Naive thymus-derived CD4-positive, alpha-beta T cell (primary cell): ENCODE results near the gene C1orf226. TPM values are rescaled to one million over a fixed set of nuclear protein-coding genes. Genes with fewer than 3 reads are reported as not detected.

ENCODE experiments used
- ATAC-seq: fragments of 150-1000 bp; cut with Tn5 transposase; 2 replicates; pipeline ENCODE4 v1.10.0; 2021; ENCODE audit warnings: mild to moderate bottlenecking, moderate library complexity
- CTCF ChIA-PET: fragments of 350-600 bp; sonication (Branson Sonifier 250); formaldehyde crosslinking; loops from one replicate; lab custom pipeline; 2021; ENCODE audit warnings: antibody characterized with exemption; lab: Charles Lee
- POLR2A ChIA-PET: fragments of 350-600 bp; sonication (Branson Sonifier 250); formaldehyde crosslinking; loops from one replicate; lab custom pipeline; 2021; ENCODE audit warnings: antibody characterized with exemption, inconsistent platforms; lab: Charles Lee
- DNase-seq, 9 donors: peaks; one replicate each; pipeline versions ENCODE4 v3.0.0 to v3.0.0-alpha.2; 2020 to 2022; ENCODE audit warnings: mixed read lengths in 1 of 9
- H3K27ac ChIP-seq: one replicate; pipeline ENCODE4 v1.7.0; 2013; ENCODE audit warnings: mild to moderate bottlenecking, low read depth, low read length, moderate library complexity
- H3K27me3 ChIP-seq, 2 donors: one replicate each; pipeline ENCODE4 v1.7.0; 2013; ENCODE audit warnings: low read length in 2 of 2, mild to moderate bottlenecking in 2 of 2, moderate library complexity in 2 of 2; ENCODE audit not compliant: control insufficient read depth in 2 of 2, insufficient read depth in 2 of 2
- H3K36me3 ChIP-seq, 3 experiments: 1 replicate in 2 of 3; 2 replicates in 1 of 3; pipeline ENCODE4 v1.7.0; 2013; ENCODE audit warnings: low read length in 3 of 3, mild to moderate bottlenecking in 3 of 3, moderate library complexity in 1 of 3; ENCODE audit not compliant: insufficient read depth in 3 of 3, control insufficient read depth in 2 of 3
- H3K4me1 ChIP-seq, 2 donors: one replicate each; pipeline ENCODE4 v1.7.0; 2013; ENCODE audit warnings: low read length in 2 of 2, mild to moderate bottlenecking in 2 of 2, moderate library complexity in 1 of 2; ENCODE audit not compliant: control insufficient read depth in 2 of 2, insufficient read depth in 2 of 2
- H3K4me3 ChIP-seq: 2 replicates; pipeline ENCODE4 v1.7.0; 2013; ENCODE audit warnings: mild to moderate bottlenecking, low read length
- H3K9me3 ChIP-seq, 3 experiments: 1 replicate in 2 of 3; 2 replicates in 1 of 3; pipeline ENCODE4 v1.7.0; 2013; ENCODE audit warnings: low read length in 3 of 3; ENCODE audit not compliant: control insufficient read depth in 2 of 3
- H3K27ac Mint-ChIP-seq, 9 donors: one replicate each; pipeline ENCODE4 v1.8.0; 2020 to 2022; ENCODE audit warnings: mixed read lengths in 9 of 9, mild to moderate bottlenecking in 8 of 9, moderate library complexity in 5 of 9, inconsistent platforms in 2 of 9
- H3K27me3 Mint-ChIP-seq, 5 donors: one replicate each; pipeline ENCODE4 v1.8.0; 2021 to 2022; ENCODE audit warnings: mixed read lengths in 5 of 5, mild to moderate bottlenecking in 1 of 5
- H3K36me3 Mint-ChIP-seq, 5 donors: one replicate each; pipeline ENCODE4 v1.8.0; 2020 to 2022; ENCODE audit warnings: mixed read lengths in 5 of 5, mild to moderate bottlenecking in 3 of 5, inconsistent platforms in 1 of 5
- H3K4me1 Mint-ChIP-seq, 7 donors: one replicate each; pipeline ENCODE4 v1.8.0; 2020 to 2022; ENCODE audit warnings: mixed read lengths in 7 of 7, mild to moderate bottlenecking in 3 of 7, inconsistent platforms in 1 of 7
- H3K4me3 Mint-ChIP-seq, 10 donors: one replicate each; pipeline ENCODE4 v1.8.0; 2020 to 2022; ENCODE audit warnings: mild to moderate bottlenecking in 10 of 10, mixed read lengths in 10 of 10, moderate library complexity in 6 of 10, inconsistent platforms in 2 of 10
- H3K9me3 Mint-ChIP-seq, 11 donors: one replicate each; pipeline ENCODE4 v1.8.0; 2020 to 2022; ENCODE audit warnings: mixed read lengths in 11 of 11, mild to moderate bottlenecking in 4 of 11, inconsistent platforms in 1 of 11, moderate library complexity in 1 of 11
- intact Hi-C, 2 donors: fragments of 100-400 bp; cut with micrococcal nuclease; formaldehyde crosslinking; loops; one replicate each; pipeline ENCODE4 v1.15.1; 2023
- polyA plus RNA-seq, 2 donors: library from polyadenylated mRNA; unstranded; fragments of 300-500 nt; fragmentation: Illumina TruSeq; gene quantifications; one replicate each; pipeline ENCODE4 v1.2.3, GENCODE V29; 2021
- total RNA-seq, 6 experiments: library from RNA in 5 of 6; stranded (reverse) in 5 of 6; gene quantifications; 1 replicate in 5 of 6; 2 replicates in 1 of 6; pipeline ENCODE4 v1.2.3 and lab custom pipeline; 2021 to 2026

C1orf226 gene
- total and polyA plus RNA-seq, 7 experiments from 2014 or later: 0.24 TPM; not detected in 6

DNA sequence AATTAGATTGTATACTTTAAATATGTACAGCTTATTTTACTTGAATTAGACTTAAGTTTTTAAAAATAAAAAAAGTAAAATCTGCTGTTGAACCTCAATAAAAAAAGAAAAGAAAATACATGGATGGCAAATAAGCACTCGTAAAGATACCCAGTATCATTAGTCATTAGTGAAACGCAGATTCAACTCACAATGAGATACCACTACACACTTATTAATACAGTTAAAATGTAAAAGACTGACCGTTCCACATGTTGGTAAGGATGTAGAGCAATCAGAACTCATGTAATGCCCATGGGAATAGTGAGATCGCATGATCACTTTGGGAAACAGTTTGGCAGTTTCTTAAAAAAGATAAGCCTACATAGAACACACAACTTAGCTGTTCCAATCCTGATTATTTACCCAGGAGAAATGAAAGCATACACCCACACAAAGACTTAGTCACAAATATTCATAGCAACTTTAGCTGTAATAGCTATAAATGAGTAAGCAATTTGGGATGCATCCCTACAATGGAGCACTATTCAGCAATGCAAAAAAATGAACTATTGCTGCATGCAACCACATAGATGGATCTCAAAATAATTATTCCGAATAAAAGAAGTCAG, 23.1 kb downstream of the C1orf226 start:
- no peaks in the 10 kb centered on the region for H3K36me3 ChIP-seq
- ChIA-PET CTCF (no interaction called here), POLR2A (no interaction called here)
- peaks cover 0 to 3% of the 10 kb centered on the region in 2 donors for H3K27me3 ChIP-seq
- Mint-ChIP-seq H3K27me3 (peaks cover 6 to 17% (median 10%) of the 10 kb centered on the region in 5 donors), H3K4me3 (peak overlapping the region in 1 of 10 donors; percentile 43), H3K9me3 (peaks cover 0 to 1% (median 0%) of the 10 kb centered on the region in 11 donors), H3K36me3 (no peaks in the 10 kb centered on the region), H3K4me1 (peaks cover 0 to 14% (median 0%) of the 10 kb centered on the region in 7 donors), H3K27ac (no peak overlapping the region)
- H3K4me1 ChIP-seq: no peaks in the 10 kb centered on the region
- intact Hi-C loops: no loop called here
- H3K4me3 ChIP-seq: no peak overlapping the region
- ATAC-seq (no peak), DNase-seq (no peak)
- H3K9me3 ChIP-seq: no peaks in the 10 kb centered on the region
- no peak overlapping the region for H3K27ac ChIP-seq

DNA sequence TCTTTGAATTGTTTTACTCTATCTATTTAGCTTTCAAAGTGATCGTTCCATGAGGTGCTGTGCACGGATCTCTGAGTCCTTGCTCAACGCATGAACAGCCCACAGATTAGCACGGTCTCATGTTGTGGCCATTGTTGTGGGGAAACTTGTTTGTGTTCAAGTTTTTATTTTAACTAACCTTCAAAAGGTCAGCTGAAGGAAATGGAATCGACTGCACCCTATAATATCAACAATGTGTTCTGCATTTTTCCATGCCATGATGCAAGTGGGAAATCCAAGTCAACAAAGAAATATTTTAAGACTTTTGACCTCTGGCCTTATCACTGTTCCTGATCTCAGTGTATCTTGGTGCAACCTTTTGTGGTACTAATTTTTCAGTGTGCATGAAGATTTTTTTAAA, 24.3 kb downstream of the C1orf226 start:
- Mint-ChIP-seq H3K4me1 (peaks cover 0 to 8% (median 0%) of the 10 kb centered on the region in 7 donors), H3K4me3 (peak overlapping the region in 1 of 10 donors; percentile 10), H3K9me3 (peaks cover 0 to 1% (median 0%) of the 10 kb centered on the region in 11 donors), H3K27me3 (peaks cover 3 to 20% (median 8%) of the 10 kb centered on the region in 5 donors), H3K36me3 (no peaks in the 10 kb centered on the region), H3K27ac (no peak overlapping the region)
- H3K9me3 ChIP-seq: no peaks in the 10 kb centered on the region
- H3K27me3 ChIP-seq: peaks cover 0 to 3% of the 10 kb centered on the region in 2 donors
- H3K27ac ChIP-seq: no peak overlapping the region
- intact Hi-C loops: no loop called here
- H3K36me3 ChIP-seq: no peaks in the 10 kb centered on the region
- ChIA-PET CTCF (no interaction called here), POLR2A (no interaction called here)
- no peaks in the 10 kb centered on the region for H3K4me1 ChIP-seq
- no peak overlapping the region for H3K4me3 ChIP-seq
- ATAC-seq (no peak), DNase-seq (no peak)

DNA sequence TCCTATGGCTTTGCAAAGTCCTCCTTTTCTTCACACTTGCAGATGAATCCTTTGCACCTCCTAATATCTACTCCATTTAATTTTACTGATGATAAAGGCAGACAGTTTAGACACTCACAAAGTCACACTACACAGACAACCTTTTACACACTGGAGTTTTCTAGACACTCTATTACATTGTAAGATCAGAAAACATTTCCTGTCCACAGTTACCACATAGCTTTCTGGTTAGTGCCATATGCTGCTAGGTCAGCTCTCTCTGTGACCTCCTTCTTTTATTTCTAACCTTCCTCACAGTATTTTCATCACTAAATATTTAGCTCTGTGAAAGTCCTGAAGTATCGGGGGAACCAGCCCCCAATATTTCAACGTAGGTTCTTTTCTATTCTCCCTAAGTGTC, 25.3 kb downstream of the C1orf226 start:
- H3K9me3 ChIP-seq: no peaks in the 10 kb centered on the region
- POLR2A ChIA-PET: no interaction called here
- DNase-seq: no peak
- Mint-ChIP-seq H3K4me3 (peak overlapping the region in 1 of 10 donors; percentile 73), H3K4me1 (peaks cover 0 to 6% (median 0%) of the 10 kb centered on the region in 7 donors), H3K9me3 (peaks cover 0 to 1% (median 0%) of the 10 kb centered on the region in 11 donors), H3K27ac (no peak overlapping the region), H3K27me3 (peaks cover 0 to 23% (median 10%) of the 10 kb centered on the region in 5 donors), H3K36me3 (no peaks in the 10 kb centered on the region)
- no peaks in the 10 kb centered on the region for H3K4me1 ChIP-seq
- intact Hi-C loops: no loop called here
- no peak overlapping the region for H3K4me3 ChIP-seq
- H3K36me3 ChIP-seq: no peaks in the 10 kb centered on the region
- ATAC-seq: no peak
- CTCF ChIA-PET: no interaction called here
- H3K27ac ChIP-seq: no peak overlapping the region
- H3K27me3 ChIP-seq: no peaks in the 10 kb centered on the region

DNA sequence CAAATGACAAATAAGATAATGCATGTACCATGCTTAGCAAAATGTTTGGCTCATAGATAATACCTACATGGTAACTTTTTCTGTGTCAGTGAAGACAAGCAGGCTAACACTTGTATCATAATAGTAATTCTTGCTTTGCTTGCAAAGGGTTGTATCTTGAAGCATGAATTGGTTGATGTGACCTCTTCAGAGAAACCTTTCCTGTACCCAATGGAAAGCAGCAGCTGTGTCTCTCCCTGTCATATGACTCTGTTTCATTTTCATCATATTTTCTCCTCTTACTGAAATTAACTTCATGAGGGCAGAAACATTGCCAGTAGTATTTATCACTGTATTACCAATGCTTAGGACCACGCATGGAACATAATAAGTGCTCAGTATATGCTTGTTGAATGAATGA, 26.0 kb downstream of the C1orf226 start:
- DNase-seq (no peak), ATAC-seq (no peak)
- CTCF ChIA-PET: no interaction called here
- intact Hi-C loops: no loop called here
- Mint-ChIP-seq H3K9me3 (peaks cover 0 to 1% (median 0%) of the 10 kb centered on the region in 11 donors), H3K27me3 (peaks cover 0 to 20% (median 12%) of the 10 kb centered on the region in 5 donors), H3K4me3 (peak overlapping the region in 1 of 10 donors; percentile 61), H3K4me1 (peaks cover 0 to 6% (median 0%) of the 10 kb centered on the region in 7 donors), H3K27ac (no peak overlapping the region), H3K36me3 (no peaks in the 10 kb centered on the region)
- POLR2A ChIA-PET: interaction anchor here (0.6 kb wide), 1 partner anchor 81 kb away, joined by 3 read pairs; no protein-coding TSS in a partner anchor
- H3K4me3 ChIP-seq: no peak overlapping the region
- no peaks in the 10 kb centered on the region for H3K27me3 ChIP-seq
- no peaks in the 10 kb centered on the region for H3K9me3 ChIP-seq
- H3K4me1 ChIP-seq: no peaks in the 10 kb centered on the region
- no peak overlapping the region for H3K27ac ChIP-seq
- H3K36me3 ChIP-seq: no peaks in the 10 kb centered on the region

DNA sequence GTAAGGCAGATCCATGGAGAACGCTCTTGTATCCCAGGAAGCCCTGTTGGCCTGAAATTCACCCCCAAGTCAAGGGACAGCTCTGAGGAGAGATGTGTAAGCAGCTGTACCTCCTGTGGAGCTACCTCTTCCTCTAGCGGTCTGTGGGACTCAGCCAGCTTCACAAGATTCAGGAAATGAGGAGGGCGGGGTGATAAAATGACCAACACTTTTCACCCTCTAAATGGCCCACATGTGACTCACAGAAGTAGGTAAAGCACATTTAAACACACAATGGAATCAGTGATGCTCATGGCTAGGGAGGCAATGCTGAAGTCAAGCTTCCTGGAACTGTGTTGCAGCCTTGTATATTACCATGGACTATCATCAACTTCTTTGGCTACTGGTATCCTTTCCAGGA, 30.5 kb downstream of the C1orf226 start, which contains the start of gene SH2D1B:
Gene SH2D1B, minus strand, starts transcription at position 135 of the 400 bp plus-strand sequence. Its CDS starts 120 bp downstream, at position 15.
- Mint-ChIP-seq H3K27ac (no peak within 1 kb of the TSS), H3K9me3 (peaks cover 0 to 1% (median 0%) of the 10 kb centered on the region in 11 donors), H3K27me3 (peaks cover 7 to 30% (median 26%) of the 10 kb centered on the region in 5 donors), H3K36me3 (no peaks in the 10 kb centered on the region), H3K4me3 (peak within 1 kb of the TSS in 2 of 10 donors; percentile 36 to 83), H3K4me1 (no peaks in the 10 kb centered on the region)
- Histone ChIP-seq H3K4me1 (no peaks in the 10 kb centered on the region), H3K4me3 (no peak within 1 kb of the TSS), H3K36me3 (no peaks in the 10 kb centered on the region), H3K27me3 (no peaks in the 10 kb centered on the region), H3K9me3 (no peaks in the 10 kb centered on the region), H3K27ac (no peak within 1 kb of the TSS)
- DNase-seq (no peak), ATAC-seq (peak; percentile 62)
- intact Hi-C loops: no loop called here
- CTCF ChIA-PET: no interaction called here
- POLR2A ChIA-PET: no interaction called here

DNA sequence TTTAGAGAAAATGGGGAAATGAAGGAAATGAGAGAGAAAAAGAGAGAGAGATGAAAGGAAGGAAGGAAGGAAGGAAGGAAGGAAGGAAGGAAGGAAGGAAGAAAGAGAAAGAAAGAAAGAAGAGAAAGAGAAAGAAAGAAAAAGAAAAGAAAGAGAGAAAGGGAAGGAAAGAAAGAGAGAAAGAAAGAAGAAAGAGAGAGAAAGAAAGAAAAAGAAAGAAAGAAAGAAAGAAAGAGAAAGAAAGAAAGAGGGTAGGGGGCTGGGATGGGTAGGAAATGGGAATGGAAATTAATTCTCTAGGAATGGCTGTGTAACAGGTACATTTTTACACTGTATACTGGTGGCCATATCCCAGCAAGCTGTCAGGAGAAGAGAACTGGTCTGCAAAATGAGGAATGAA, 34.7 kb downstream of the C1orf226 start:
- ATAC-seq: no peak
- H3K36me3 Mint-ChIP-seq: peaks cover 0 to 4% (median 0%) of the 10 kb centered on the region in 5 donors

More for the DNA sequence above, 34.7 kb downstream of the C1orf226 start:
- no peak for DNase-seq
- no peaks in the 10 kb centered on the region for H3K4me1 ChIP-seq
- Mint-ChIP-seq H3K27me3 (peaks cover 12 to 51% (median 35%) of the 10 kb centered on the region in 5 donors), H3K9me3 (no peaks in the 10 kb centered on the region), H3K27ac (no peak overlapping the region), H3K4me3 (no peak overlapping the region), H3K4me1 (peaks cover 0 to 3% (median 0%) of the 10 kb centered on the region in 7 donors)
- H3K27me3 ChIP-seq: no peaks in the 10 kb centered on the region
- no peaks in the 10 kb centered on the region for H3K36me3 ChIP-seq
- no peaks in the 10 kb centered on the region for H3K9me3 ChIP-seq
- no peak overlapping the region for H3K4me3 ChIP-seq
- intact Hi-C loops: no loop called here
- no peak overlapping the region for H3K27ac ChIP-seq
- CTCF ChIA-PET: no interaction called here
- POLR2A ChIA-PET: no interaction called here
